Measurements from ENCODE around the gene BCR. TPM values are rescaled to one million over a fixed set of nuclear protein-coding genes. Genes with fewer than 3 reads are reported as not detected.
"Not testable (repeated sequence)": the region's sequence is repeated elsewhere in the genome, so short reads cannot be mapped to it uniquely, and the experiment has no call there.

BCR gene
- total RNA-seq, 2 experiments from 2014 or later = 62.3 to 63.3 TPM

DNA sequence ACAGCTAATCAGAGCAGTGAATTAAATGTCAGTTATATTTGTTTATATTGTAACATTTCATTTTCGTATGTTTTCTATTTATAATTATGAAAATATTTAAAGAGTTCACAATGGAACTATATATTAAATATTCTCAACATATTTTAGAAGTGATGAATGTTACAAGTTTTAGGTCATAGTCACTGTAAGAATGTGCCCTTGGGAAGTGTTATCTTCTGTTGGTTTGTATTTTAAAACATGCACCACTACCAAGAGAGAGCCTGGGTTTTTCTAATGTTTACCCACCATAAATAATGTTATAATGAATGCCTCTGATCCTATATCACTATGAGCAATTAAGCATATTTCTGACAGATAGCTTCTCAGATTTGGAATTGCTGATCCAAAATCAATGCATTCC, 171.0 kb downstream of the BCR start:
- Mint-ChIP-seq H3K4me3 (no peak overlapping the region), H3K27me3 (ENCODE audit: low read depth) (peaks cover 4% of the 10 kb centered on the region), H3K27ac (no peak overlapping the region), H3K9me3 (no peaks in the 10 kb centered on the region), H3K4me1 (ENCODE audit: low read depth) (no peaks in the 10 kb centered on the region), H3K36me3 (ENCODE audit: low read depth) (no peaks in the 10 kb centered on the region)
- no peak for DNase-seq
- CTCF ChIA-PET = interaction anchor here (0.6 kb wide), 1 partner anchor 387 kb away, joined by 4 read pairs; no protein-coding TSS in a partner anchor
- intact Hi-C loops (cut with micrococcal nuclease) = no loop called here

DNA sequence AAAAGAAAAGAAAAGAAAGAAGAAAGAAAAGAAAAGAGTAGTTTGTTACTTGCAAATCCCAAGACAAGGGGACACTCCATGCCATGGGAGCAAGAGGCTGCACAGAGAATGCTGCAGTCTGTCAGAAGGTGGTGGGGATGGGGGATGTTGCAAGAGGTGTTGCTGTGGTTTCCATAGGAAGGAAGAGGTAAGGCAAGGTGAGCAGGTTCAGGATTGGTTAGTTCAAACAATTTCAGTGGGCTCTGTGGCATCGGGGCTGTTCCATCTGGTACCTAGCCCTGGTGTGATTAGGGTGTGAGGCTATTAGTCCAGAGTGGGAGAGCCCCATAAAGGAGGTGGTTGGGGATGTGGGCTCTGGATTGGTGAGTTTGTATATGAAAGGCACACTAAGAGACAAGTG, 172.7 kb downstream of the BCR start:
- intact Hi-C loops (cut with micrococcal nuclease) = no loop called here
- Mint-ChIP-seq H3K27ac (no peak overlapping the region), H3K4me3 (no peak overlapping the region), H3K4me1 (ENCODE audit: low read depth) (no peaks in the 10 kb centered on the region), H3K27me3 (ENCODE audit: low read depth) (peaks cover 4% of the 10 kb centered on the region), H3K9me3 (no peaks in the 10 kb centered on the region), H3K36me3 (ENCODE audit: low read depth) (no peaks in the 10 kb centered on the region)
- no peak for DNase-seq
- CTCF ChIA-PET = interaction anchor here (0.6 kb wide), 1 partner anchor 29 kb away, joined by 4 read pairs; no protein-coding TSS in a partner anchor

DNA sequence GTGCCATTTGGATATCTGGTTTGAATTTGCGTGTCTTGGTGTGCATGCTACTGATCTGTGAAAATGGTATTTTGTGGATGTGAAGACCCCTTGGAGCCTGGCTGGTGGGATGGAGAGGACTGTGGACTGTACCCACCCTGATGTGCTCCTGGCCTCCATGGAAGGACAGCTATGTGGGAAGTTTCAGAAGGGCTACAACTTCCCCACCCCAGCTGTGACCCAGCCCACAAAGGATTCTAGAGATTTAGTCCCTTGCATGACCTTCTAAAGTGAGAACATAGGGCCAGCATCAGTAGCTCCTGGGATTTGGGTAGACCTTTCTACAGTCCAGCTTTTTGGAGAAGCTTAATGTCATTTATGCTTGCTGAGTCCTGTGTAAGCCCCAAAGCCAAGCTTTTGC, 173.4 kb downstream of the BCR start:
- H3K27ac Mint-ChIP-seq = no peak overlapping the region
- H3K36me3 Mint-ChIP-seq (ENCODE audit: low read depth) = no peaks in the 10 kb centered on the region
- H3K4me1 Mint-ChIP-seq (ENCODE audit: low read depth) = no peaks in the 10 kb centered on the region
- peaks cover 4% of the 10 kb centered on the region for H3K27me3 Mint-ChIP-seq (ENCODE audit: low read depth)
- H3K9me3 Mint-ChIP-seq = no peaks in the 10 kb centered on the region
- CTCF ChIA-PET = interaction anchor here (1.3 kb wide), 1 partner anchor 32 kb away, joined by 3 read pairs; no protein-coding TSS in a partner anchor
- intact Hi-C loops (cut with micrococcal nuclease) = no loop called here
- no peak overlapping the region for H3K4me3 Mint-ChIP-seq
- no peak for DNase-seq

DNA sequence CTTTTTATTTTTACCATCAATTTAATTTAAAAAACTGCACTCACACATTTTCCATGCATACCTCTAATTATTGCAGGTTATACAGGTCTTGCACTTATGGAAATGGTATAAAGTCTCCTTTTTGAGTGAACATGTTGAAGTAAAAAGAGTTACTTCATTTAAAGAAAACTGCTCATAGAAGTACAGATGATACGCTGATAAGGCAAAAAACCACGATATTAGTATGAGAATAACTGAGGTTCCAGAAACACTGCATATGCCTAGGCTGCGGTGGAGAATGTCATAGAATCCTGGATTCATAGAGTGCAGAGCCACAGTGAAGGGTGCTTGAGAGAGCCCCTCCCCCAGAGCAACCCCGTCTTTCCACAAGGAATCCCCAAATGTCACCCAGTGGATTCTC, 175.8 kb downstream of the BCR start:
- peaks cover 4% of the 10 kb centered on the region for H3K27me3 Mint-ChIP-seq (ENCODE audit: low read depth)
- no peak for DNase-seq
- no peaks in the 10 kb centered on the region for H3K4me1 Mint-ChIP-seq (ENCODE audit: low read depth)
- CTCF ChIA-PET = no interaction called here
- H3K27ac Mint-ChIP-seq = no peak overlapping the region
- H3K36me3 Mint-ChIP-seq (ENCODE audit: low read depth) = no peaks in the 10 kb centered on the region
- H3K4me3 Mint-ChIP-seq = no peak overlapping the region
- H3K9me3 Mint-ChIP-seq = no peaks in the 10 kb centered on the region
- intact Hi-C loops (cut with micrococcal nuclease) = no loop called here

DNA sequence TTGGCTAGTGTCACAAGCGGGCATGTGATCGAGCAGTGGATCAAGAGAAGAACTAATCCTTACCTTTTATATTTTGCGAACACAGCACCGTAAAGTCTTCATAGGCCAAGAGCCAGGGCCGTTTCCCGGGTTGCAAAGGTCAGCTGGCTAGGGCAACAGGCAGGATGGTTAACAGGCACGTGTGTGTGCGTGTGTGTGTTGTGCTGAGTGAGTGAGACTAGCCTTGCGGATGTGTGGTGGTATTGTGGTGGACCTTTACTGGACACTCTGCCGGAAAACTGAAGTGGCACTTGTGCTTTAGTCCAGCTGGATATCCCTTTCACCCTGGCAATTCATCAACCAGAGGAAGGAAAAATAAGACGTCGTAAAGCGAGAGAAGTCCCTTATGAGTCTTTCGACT, 176.7 kb downstream of the BCR start:
- H3K4me3 Mint-ChIP-seq = no peak overlapping the region
- no peak for DNase-seq
- H3K27me3 Mint-ChIP-seq (ENCODE audit: low read depth) = peaks cover 4% of the 10 kb centered on the region
- H3K27ac Mint-ChIP-seq = no peak overlapping the region
- no peaks in the 10 kb centered on the region for H3K36me3 Mint-ChIP-seq (ENCODE audit: low read depth)
- CTCF ChIA-PET = no interaction called here
- intact Hi-C loops (cut with micrococcal nuclease) = no loop called here
- H3K4me1 Mint-ChIP-seq (ENCODE audit: low read depth) = no peaks in the 10 kb centered on the region
- no peaks in the 10 kb centered on the region for H3K9me3 Mint-ChIP-seq

DNA sequence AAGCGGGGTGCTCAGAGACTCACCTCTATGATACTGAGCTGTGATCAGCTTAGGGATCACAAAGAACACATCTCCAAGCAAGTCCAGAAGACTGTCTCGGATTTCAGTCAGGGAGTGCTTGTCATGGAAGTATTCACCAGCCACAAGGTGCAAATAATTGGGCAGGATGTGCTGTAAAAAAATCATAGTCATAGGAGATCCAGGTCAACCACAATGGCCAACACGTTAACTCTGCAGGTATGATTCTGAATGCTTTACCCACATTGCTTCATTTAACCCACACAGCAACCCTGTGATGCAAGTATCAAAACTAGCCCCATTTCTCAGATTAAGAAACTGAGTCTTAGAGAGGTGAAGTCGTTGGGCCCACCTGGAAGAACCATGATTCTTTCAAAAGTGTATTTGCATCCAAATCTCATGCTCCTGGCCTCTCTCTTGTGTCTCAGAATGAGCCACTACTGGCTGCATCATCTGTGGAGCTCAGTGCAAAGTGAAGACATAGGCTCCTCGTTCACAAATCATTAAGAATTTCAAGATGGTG, 179.3 kb downstream of the BCR start:
- Mint-ChIP-seq H3K27me3 (ENCODE audit: low read depth) (no peaks in the 10 kb centered on the region), H3K9me3 (no peaks in the 10 kb centered on the region), H3K4me3 (no peak overlapping the region), H3K4me1 (ENCODE audit: low read depth) (no peaks in the 10 kb centered on the region), H3K36me3 (ENCODE audit: low read depth) (no peaks in the 10 kb centered on the region), H3K27ac (no peak overlapping the region)
- CTCF ChIA-PET = interaction anchor here (0.6 kb wide), 1 partner anchor 25 kb away, joined by 3 read pairs; no protein-coding TSS in a partner anchor
- intact Hi-C loops (cut with micrococcal nuclease) = no loop called here
- DNase-seq = no peak

DNA sequence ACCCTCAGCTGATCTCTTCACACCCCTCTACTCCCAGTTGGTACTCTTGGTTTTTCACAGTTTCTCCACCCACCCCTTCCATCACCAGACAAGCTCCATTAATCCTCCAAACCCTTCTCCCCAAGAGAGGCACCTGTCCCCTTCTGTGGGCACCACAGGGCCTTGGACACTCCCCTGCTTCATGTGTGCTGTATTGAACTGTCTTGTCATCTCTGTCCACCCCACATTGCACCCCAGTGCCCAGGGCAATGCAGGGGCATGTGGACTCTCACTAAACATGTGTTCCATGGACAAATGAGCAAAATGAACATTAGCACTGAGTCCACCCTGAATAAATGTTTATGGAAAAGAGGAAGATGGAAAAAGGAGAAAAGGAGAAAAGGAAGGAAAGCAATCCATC, 181.4 kb downstream of the BCR start:
- Mint-ChIP-seq H3K4me3 (no peak overlapping the region), H3K27ac (no peak overlapping the region), H3K27me3 (ENCODE audit: low read depth) (no peaks in the 10 kb centered on the region), H3K4me1 (ENCODE audit: low read depth) (no peaks in the 10 kb centered on the region), H3K9me3 (no peaks in the 10 kb centered on the region), H3K36me3 (ENCODE audit: low read depth) (no peaks in the 10 kb centered on the region)
- intact Hi-C loops (cut with micrococcal nuclease) = no loop called here
- DNase-seq = no peak
- CTCF ChIA-PET = interaction anchor here (1.0 kb wide), 1 partner anchor 25 kb away, joined by 3 read pairs; no protein-coding TSS in a partner anchor

DNA sequence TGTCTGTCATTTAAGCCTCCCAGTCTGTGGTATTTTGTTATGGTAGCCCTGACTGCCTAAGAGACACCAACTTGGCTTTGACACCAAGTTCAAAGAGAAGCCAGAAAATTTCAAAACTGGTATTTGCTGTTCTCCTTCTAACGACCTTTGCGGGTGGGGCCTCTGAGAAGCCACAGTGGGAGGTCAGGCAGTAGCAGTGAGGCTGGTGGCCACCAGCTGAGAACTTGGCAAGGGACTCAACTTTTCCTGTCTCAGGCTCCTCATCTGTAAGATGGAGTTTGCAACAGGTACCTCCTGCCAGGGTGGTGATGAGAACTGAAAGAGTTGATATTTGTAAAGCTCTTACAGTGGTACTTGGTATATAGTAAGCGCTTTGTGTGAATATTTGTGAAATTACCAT, 183.4 kb downstream of the BCR start:
- H3K36me3 Mint-ChIP-seq (ENCODE audit: low read depth) = no peaks in the 10 kb centered on the region
- no peak overlapping the region for H3K27ac Mint-ChIP-seq
- H3K4me1 Mint-ChIP-seq (ENCODE audit: low read depth) = no peaks in the 10 kb centered on the region
- DNase-seq = no peak
- intact Hi-C loops (cut with micrococcal nuclease) = no loop called here
- CTCF ChIA-PET = interaction anchor here (2.0 kb wide), 1 partner anchor 22 kb away, joined by 6 read pairs; no protein-coding TSS in a partner anchor
- H3K4me3 Mint-ChIP-seq = no peak overlapping the region
- peaks cover 2% of the 10 kb centered on the region for H3K27me3 Mint-ChIP-seq (ENCODE audit: low read depth)
- H3K9me3 Mint-ChIP-seq = no peaks in the 10 kb centered on the region

DNA sequence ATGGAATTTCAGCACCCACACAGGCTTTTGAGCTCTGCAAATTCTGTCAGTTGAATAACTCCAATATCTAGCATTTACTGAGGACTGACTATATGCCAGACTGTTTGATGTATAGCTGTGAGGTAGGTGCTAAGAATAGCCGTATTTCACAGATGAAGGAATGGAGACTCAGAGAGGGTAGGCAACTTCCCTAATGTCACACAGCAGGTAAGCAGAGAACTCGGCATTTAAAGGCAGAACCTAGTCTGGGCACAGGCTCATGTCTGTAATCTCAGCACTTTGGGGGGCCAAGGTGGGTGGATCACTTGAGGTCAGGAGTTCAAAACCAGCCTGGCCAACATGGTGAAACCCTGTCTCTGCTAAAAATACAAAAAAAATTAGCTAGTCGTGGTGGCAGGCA, 184.1 kb downstream of the BCR start:
- Mint-ChIP-seq H3K27me3 (ENCODE audit: low read depth) (peaks cover 6% of the 10 kb centered on the region), H3K36me3 (ENCODE audit: low read depth) (no peaks in the 10 kb centered on the region), H3K9me3 (no peaks in the 10 kb centered on the region), H3K4me3 (no peak overlapping the region), H3K4me1 (ENCODE audit: low read depth) (no peaks in the 10 kb centered on the region), H3K27ac (no peak overlapping the region)
- intact Hi-C loops (cut with micrococcal nuclease) = no loop called here
- CTCF ChIA-PET = interaction anchor here (0.6 to 2.0 kb wide), 3 partner anchors 16 to 195 kb away, joined by 3 to 7 read pairs (median 6); no protein-coding TSS in a partner anchor
- DNase-seq = no peak

DNA sequence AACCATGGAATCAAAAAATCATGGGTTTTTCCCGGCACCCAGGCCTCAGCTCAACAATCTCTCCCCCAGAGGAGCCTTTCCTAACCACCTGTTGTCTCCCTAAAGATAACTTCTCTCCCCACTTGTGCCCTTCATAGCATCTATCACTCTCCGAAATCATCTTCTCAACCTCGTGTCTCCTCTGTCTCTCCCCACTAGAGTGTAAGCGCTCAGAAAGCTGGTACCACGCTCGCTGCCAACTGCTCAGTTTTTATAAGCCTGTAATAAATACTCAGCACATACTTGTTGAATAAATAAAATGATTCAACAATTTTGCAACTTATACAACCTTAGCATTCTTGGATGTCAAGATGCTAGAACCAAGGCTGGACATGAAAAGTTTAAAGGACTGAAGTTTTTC, 185.2 kb downstream of the BCR start:
- no peak overlapping the region for H3K27ac Mint-ChIP-seq
- no peaks in the 10 kb centered on the region for H3K9me3 Mint-ChIP-seq
- H3K4me1 Mint-ChIP-seq (ENCODE audit: low read depth) = no peaks in the 10 kb centered on the region
- CTCF ChIA-PET = interaction anchor here (1.2 kb wide), 1 partner anchor 15 kb away, joined by 3 read pairs; no protein-coding TSS in a partner anchor
- DNase-seq = no peak
- no peak overlapping the region for H3K4me3 Mint-ChIP-seq
- intact Hi-C loops (cut with micrococcal nuclease) = no loop called here
- no peaks in the 10 kb centered on the region for H3K36me3 Mint-ChIP-seq (ENCODE audit: low read depth)
- peaks cover 7% of the 10 kb centered on the region for H3K27me3 Mint-ChIP-seq (ENCODE audit: low read depth)

DNA sequence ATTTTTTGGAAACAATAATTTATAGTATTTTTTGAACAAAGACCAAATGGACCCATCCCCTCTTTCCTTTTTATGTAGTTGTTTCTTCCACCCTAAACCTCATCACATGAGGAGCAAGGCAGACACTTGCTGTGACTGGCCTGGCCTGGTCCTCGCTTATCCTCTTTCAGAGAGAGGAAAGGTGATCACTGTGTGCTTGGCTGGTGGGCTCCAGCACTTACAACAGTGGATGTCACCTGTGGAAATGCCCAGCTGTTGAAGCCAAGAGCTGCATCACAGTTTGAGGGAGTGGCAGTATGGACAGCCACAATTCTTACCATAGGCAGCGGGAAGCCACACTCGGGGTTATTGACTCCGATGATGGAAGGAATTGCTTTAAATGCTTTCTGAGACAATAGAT, 185.7 kb downstream of the BCR start:
- CTCF ChIA-PET = interaction anchor here (1.1 kb wide), 1 partner anchor 76 kb away, joined by 4 read pairs; no protein-coding TSS in a partner anchor
- no peak overlapping the region for H3K4me3 Mint-ChIP-seq
- no peaks in the 10 kb centered on the region for H3K9me3 Mint-ChIP-seq
- H3K27me3 Mint-ChIP-seq (ENCODE audit: low read depth) = peaks cover 7% of the 10 kb centered on the region
- DNase-seq = no peak
- no peaks in the 10 kb centered on the region for H3K4me1 Mint-ChIP-seq (ENCODE audit: low read depth)
- H3K36me3 Mint-ChIP-seq (ENCODE audit: low read depth) = no peaks in the 10 kb centered on the region
- H3K27ac Mint-ChIP-seq = no peak overlapping the region
- intact Hi-C loops (cut with micrococcal nuclease) = no loop called here

DNA sequence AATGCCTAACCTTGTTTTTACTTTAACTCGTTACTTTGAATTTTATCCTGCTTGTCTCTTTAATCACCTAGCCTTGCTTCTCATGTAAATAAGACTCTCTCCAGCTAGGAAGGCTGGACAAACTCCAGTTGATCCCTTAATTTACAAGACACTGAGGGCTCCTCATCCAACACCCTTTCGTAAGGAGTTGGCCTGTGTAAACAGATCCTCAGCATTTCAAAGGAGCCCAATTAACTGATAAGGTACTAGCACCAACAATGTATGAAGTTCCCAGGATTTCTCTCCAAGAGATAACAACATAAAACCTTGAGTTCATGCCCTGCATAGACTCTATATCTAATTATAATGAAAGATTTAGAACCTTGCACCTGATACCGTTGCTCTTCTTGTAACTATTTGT, 186.9 kb downstream of the BCR start:
- H3K36me3 Mint-ChIP-seq (ENCODE audit: low read depth); H3K4me3 Mint-ChIP-seq; H3K27me3 Mint-ChIP-seq (ENCODE audit: low read depth); H3K27ac Mint-ChIP-seq; DNase-seq; H3K4me1 Mint-ChIP-seq (ENCODE audit: low read depth); intact Hi-C loops (cut with micrococcal nuclease); H3K9me3 Mint-ChIP-seq: not testable (repeated sequence)
- CTCF ChIA-PET = interaction anchor here (1.1 kb wide), 1 partner anchor 77 kb away, joined by 4 read pairs; no protein-coding TSS in a partner anchor
